A549 (cell line): ENCODE measurements around the gene SAMD4B.

Experiments
- REST ChIP-seq: fragments of 200-600 bp; sonication (generic); IDR thresholded peaks from 2 replicates; pipeline ENCODE4 v1.6.1; 2016; ENCODE audit warnings: antibody characterized with exemption, mild to moderate bottlenecking, moderate library complexity
- TF ChIP-seq, protein P1 (sequence below): fragments of >200 bp; sonication (Bioruptor Twin); formaldehyde crosslinking; IDR thresholded peaks from 3 replicates; pipeline ENCODE4 v1.5.1; 2016

- TF ChIP-seq, protein P1, sequence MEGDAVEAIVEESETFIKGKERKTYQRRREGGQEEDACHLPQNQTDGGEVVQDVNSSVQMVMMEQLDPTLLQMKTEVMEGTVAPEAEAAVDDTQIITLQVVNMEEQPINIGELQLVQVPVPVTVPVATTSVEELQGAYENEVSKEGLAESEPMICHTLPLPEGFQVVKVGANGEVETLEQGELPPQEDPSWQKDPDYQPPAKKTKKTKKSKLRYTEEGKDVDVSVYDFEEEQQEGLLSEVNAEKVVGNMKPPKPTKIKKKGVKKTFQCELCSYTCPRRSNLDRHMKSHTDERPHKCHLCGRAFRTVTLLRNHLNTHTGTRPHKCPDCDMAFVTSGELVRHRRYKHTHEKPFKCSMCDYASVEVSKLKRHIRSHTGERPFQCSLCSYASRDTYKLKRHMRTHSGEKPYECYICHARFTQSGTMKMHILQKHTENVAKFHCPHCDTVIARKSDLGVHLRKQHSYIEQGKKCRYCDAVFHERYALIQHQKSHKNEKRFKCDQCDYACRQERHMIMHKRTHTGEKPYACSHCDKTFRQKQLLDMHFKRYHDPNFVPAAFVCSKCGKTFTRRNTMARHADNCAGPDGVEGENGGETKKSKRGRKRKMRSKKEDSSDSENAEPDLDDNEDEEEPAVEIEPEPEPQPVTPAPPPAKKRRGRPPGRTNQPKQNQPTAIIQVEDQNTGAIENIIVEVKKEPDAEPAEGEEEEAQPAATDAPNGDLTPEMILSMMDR: no peak
- TF ChIP-seq REST: no peak
Measured at GRCh38 chr19:39434123-39435076, 92.2 kb downstream of the SAMD4B start.
